GM18873 (cell line): ENCODE data around the gene GPSM1.

Source experiments
- ATAC-seq: cut with Tn5 transposase; IDR thresholded peaks from one replicate; pipeline ENCODE4 v1.9.1; 2021; ENCODE audit warnings: mild to moderate bottlenecking, moderate library complexity, moderate number of reproducible peaks; ENCODE audit not compliant: unreplicated experiment, low FRiP score

GPSM1 gene

GRCh38 chr9:136329636-136330405 lies 2.5 kb downstream of the GPSM1 start:
- ATAC-seq, result no peak

- ATAC-seq, result no peak
These were observed 3.2 kb downstream of the GPSM1 start for GRCh38 chr9:136330406-136330990.

- ATAC-seq, result no peak
These were observed 3.7 kb downstream of the GPSM1 start for GRCh38 chr9:136331030-136331429.

- ATAC-seq, result no peak
These were observed 4.5 kb downstream of the GPSM1 start for GRCh38 chr9:136331556-136332481.

GRCh38 chr9:136332482-136332983 lies 5.2 kb downstream of the GPSM1 start:
- no peak for ATAC-seq

GRCh38 chr9:136333045-136333444 lies 5.7 kb downstream of the GPSM1 start:
- ATAC-seq, result no peak

DNA sequence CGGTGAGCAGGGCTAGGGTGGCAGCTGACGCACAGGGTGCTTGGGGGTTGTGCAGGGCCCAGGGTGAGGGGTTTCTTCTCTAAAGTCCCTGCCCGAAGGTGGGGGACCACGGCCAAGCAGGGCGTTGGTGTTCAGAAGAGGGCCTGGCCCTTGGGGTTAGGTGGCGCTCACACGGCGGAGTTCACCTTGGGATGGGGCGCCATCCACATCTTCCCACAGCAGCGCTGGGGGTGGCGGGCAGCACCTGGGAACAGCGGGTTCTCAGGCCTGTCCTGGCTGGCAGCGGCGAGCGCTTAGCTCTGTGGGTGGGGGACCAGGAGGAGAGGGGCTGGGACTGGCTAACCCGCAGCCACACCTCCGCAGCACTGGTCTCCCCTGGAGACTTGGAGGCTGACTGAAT lies 6.1 kb downstream of the GPSM1 start:
- ATAC-seq, result no peak

DNA sequence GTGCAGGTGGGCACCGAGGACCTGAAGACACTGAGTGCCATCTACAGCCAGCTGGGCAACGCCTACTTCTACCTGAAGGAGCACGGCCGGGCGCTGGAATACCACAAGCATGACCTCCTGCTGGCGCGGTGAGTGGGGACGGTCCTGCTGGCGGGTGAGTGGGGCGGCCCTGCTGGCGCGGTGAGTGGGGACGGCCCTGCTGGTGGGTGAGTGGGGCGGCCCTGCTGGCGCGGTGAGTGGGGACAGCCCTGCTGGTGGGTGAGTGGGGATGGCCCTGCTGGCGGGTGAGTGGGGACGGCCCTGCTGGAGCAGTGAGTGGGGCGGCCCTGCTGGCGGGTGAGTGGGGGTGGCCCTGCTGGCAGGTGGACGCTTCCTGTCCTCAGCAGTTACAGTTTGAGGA lies 7.2 kb downstream of the GPSM1 start:
- ATAC-seq, result no peak

DNA sequence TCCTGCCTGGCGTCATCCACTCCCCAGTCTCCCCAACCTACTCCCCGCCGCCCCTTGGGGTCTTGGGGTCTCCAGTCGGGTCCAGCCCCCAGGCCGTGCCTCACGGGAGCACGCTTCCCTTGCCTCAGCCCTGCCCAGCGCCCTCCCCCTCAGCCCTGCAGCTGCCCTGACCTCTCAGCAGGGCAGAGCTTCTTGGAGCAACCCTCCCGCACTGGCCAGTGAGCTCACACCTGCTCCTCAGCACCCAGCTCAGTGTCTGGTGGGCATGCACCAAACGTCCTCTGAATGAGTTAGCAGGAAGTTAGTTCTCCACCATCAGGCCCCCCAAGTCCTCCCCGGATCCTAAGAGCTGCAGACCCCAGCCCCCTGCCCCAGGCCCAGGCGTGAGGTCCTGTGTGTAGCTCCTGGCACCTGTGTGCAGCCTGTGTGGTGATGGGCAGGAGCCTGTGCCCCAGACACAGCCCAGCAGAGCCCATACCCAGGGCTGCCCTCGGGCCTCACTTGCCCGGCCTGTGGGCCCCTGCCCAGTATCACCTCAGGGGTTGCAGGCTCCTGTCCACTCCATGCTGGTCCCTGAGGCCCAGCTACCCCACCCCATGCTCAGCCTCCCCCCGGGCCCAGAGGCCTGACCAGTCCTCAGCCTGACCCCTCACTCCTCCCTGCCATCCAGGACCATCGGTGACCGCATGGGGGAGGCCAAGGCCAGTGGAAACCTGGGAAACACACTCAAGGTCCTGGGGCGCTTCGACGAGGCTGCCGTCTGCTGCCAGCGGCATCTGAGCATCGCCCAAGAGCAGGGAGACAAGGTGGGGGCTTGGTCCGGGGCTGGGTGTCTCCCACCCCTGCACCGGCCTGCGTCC lies 8.2 kb downstream of the GPSM1 start:
- ATAC-seq, result no peak

GRCh38 chr9:136336156-136336870 lies 9.0 kb downstream of the GPSM1 start:
- ATAC-seq, result no peak

- no peak for ATAC-seq
These were observed 9.5 kb downstream of the GPSM1 start for GRCh38 chr9:136336881-136337280.

- ATAC-seq, result no peak
These were observed 10.4 kb downstream of the GPSM1 start for GRCh38 chr9:136337416-136338395.

DNA sequence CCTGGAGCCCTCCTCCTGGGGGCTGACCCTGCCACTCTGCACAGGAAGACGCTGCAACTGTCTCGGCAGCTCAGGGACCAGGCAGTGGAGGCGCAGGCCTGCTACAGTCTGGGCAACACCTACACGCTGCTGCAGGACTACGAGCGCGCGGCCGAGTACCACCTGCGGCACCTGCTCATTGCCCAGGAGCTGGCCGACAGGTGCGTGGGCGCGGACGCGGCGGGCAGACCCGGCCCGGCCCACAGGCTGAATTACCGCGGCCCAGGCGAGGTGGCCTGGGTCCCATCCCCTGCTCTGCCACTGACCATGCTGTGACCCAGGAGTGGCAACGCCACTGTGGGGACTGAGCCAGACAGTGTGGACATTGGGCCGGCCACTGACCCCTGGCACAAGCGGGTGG lies 11.2 kb downstream of the GPSM1 start:
- ATAC-seq, result no peak

GRCh38 chr9:136339173-136339957 lies 12.0 kb downstream of the GPSM1 start:
- no peak for ATAC-seq

- no peak for ATAC-seq
These were observed 12.6 kb downstream of the GPSM1 start for GRCh38 chr9:136339958-136340310.

DNA sequence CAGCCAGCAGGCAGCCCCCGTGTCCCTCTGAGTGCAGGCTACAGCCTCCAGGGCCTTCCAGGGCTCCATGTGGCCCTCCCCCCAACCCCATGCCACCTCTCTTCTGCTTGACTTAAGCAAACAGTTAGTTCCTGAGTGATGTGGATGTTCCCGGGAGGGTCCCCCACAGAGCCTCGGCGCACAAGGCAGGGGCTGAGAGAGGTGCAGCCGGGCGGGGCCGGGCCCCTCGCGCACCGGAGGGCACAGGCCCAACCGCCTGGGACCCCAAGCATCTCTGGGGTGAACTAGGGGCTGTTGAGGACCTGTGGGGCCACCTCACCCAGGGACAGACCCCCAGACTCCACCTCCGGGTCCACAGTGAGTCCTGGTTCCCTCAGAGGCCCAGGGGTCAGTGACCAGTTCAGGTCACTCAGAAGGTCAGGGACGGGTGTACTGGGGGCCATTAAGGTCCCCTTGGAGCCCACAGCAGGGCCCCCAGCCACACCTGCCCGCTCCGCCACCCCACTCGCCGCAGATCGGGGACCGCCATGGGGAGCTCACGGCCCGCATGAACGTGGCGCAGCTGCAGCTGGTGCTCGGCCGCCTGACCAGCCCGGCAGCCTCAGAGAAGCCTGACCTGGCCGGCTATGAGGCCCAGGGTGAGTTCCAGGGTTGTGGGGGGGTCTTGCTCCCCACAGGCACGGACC lies 13.2 kb downstream of the GPSM1 start:
- no peak for ATAC-seq

GRCh38 chr9:136341042-136341655 lies 13.8 kb downstream of the GPSM1 start:
- ATAC-seq, result no peak
